OCI-LY1 (cell line): ENCODE results near the gene TLK2.

ENCODE experiments used
- H2AFZ ChIP-seq: fragments of 200-600 bp; sonication (generic), shearing (Covaris generic); 2 replicates; pipeline ENCODE4 v1.6.0; 2014; ENCODE audit warnings: antibody characterized with exemption, mild to moderate bottlenecking, low read length
- H3F3A ChIP-seq: fragments of 200-600 bp; sonication (generic), shearing (Covaris generic); 2 replicates; pipeline ENCODE4 v1.6.0; 2014; ENCODE audit warnings: mild to moderate bottlenecking, antibody characterized with exemption, low read length, moderate library complexity; ENCODE audit not compliant: insufficient read depth
- H3K27ac ChIP-seq: fragments of 200-600 bp; sonication (generic); 2 replicates; pipeline ENCODE4 v1.5.1; 2014; ENCODE audit warnings: low read length, mixed run types, mild to moderate bottlenecking, low read depth; ENCODE audit not compliant: poor library complexity, severe bottlenecking
- H3K27me3 ChIP-seq: fragments of 200-600 bp; sonication (generic); 2 replicates; pipeline ENCODE4 v1.6.0; 2014; ENCODE audit warnings: antibody characterized with exemption, mild to moderate bottlenecking, low read length, moderate library complexity; ENCODE audit not compliant: insufficient read depth
- H3K36me3 ChIP-seq: fragments of 200-600 bp; sonication (generic); 2 replicates; pipeline ENCODE4 v1.6.1; 2014; ENCODE audit warnings: mild to moderate bottlenecking, antibody characterized with exemption, low read length, moderate library complexity, mixed read lengths; ENCODE audit not compliant: insufficient read depth
- H3K4me1 ChIP-seq: fragments of 200-600 bp; sonication (generic); 2 replicates; pipeline ENCODE4 v1.5.1; 2014; ENCODE audit warnings: mild to moderate bottlenecking, low read length, moderate library complexity; ENCODE audit not compliant: insufficient read depth, severe bottlenecking
- H3K4me2 ChIP-seq: fragments of 200-600 bp; sonication (generic), shearing (Covaris generic); 2 replicates; pipeline ENCODE4 v1.6.1; 2014; ENCODE audit warnings: low read length
- H3K4me3 ChIP-seq: fragments of 200-600 bp; sonication (generic); 2 replicates; pipeline ENCODE4 v1.5.1; 2014; ENCODE audit warnings: low read length, low read depth, mild to moderate bottlenecking, mixed read lengths; ENCODE audit not compliant: poor library complexity, severe bottlenecking
- H3K79me2 ChIP-seq: fragments of 200-600 bp; shearing (Covaris generic); 2 replicates; pipeline ENCODE4 v1.6.1; 2016; ENCODE audit warnings: mixed run types, low read length, mixed read lengths; ENCODE audit not compliant: insufficient read depth
- H3K9ac ChIP-seq: fragments of 200-600 bp; sonication (generic), shearing (Covaris generic); 2 replicates; pipeline ENCODE4 v1.6.1; 2014; ENCODE audit warnings: mild to moderate bottlenecking, low read length, mixed read lengths
- H3K9me2 ChIP-seq: fragments of 200-600 bp; sonication (generic), shearing (Covaris generic); 2 replicates; pipeline ENCODE4 v1.6.1; 2014; ENCODE audit warnings: low read depth, mild to moderate bottlenecking, low read length, mixed read lengths
- H3K9me3 ChIP-seq: fragments of 200-600 bp; shearing (Covaris generic); 2 replicates; pipeline ENCODE4 v1.6.1; 2014; ENCODE audit warnings: low read length, mixed read lengths
- H4K20me1 ChIP-seq: fragments of 200-600 bp; sonication (generic), shearing (Covaris generic); 2 replicates; pipeline ENCODE4 v1.6.0; 2016; ENCODE audit warnings: mild to moderate bottlenecking, low read length; ENCODE audit not compliant: insufficient read depth
- EZH2 ChIP-seq: fragments of 200-600 bp; sonication (generic), shearing (Covaris generic); IDR thresholded peaks from 2 replicates; pipeline ENCODE4 v1.8.0; 2017; ENCODE audit warnings: borderline replicate concordance, mixed run types, mild to moderate bottlenecking, antibody characterized with exemption, low read length, moderate library complexity, mixed read lengths
- TF ChIP-seq, protein P1 (sequence below): fragments of 200-600 bp; sonication (generic), shearing (Covaris generic); IDR thresholded peaks from 2 replicates; pipeline ENCODE4 v1.5.1; 2017; ENCODE audit warnings: mild to moderate bottlenecking, antibody characterized with exemption, low read length, moderate library complexity, mixed read lengths

TLK2 gene

DNA sequence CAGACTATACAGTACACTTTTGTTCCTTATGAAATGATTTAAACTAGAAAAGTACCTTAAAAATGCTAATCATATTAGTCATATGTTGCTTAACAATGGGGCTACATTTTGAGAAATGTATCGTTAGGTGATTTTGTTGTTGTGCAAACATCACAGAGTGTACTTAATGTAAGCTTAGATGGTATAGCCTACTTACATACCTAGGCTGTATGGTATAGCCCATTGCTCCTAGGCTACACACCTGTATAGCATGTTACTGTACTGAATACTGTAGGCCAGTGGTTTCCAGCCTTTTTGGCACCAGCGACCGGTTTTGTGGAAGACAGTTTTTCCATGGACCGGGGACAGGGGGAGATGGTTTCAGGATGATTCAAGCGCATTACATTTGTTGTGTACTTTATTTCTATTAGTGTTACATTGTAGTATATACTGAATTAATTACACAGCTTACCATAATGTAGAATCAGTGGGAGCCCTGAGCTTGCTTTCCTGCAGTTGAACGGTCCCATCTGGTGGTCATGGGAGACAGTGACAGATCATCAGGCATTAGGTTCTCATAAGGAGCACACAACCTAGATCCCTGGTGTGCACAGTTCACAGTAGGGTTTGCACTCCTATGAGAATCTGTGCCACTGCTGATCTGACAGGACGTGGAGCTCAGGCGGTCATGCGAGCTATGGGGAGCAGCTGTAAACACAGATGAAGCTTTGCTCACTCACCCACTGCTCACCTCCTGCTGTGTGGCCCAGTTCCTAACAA is 113.9 kb downstream of the TLK2 start:
- TF ChIP-seq, protein P1, sequence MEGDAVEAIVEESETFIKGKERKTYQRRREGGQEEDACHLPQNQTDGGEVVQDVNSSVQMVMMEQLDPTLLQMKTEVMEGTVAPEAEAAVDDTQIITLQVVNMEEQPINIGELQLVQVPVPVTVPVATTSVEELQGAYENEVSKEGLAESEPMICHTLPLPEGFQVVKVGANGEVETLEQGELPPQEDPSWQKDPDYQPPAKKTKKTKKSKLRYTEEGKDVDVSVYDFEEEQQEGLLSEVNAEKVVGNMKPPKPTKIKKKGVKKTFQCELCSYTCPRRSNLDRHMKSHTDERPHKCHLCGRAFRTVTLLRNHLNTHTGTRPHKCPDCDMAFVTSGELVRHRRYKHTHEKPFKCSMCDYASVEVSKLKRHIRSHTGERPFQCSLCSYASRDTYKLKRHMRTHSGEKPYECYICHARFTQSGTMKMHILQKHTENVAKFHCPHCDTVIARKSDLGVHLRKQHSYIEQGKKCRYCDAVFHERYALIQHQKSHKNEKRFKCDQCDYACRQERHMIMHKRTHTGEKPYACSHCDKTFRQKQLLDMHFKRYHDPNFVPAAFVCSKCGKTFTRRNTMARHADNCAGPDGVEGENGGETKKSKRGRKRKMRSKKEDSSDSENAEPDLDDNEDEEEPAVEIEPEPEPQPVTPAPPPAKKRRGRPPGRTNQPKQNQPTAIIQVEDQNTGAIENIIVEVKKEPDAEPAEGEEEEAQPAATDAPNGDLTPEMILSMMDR, result no peak
- no peak for TF ChIP-seq EZH2
- Histone ChIP-seq H3K4me2 (no peak overlapping the region), H2AFZ (no peak overlapping the region), H3K36me3 (peaks cover 81% of the 10 kb centered on the region), H3K27me3 (no peaks in the 10 kb centered on the region), H3K9ac (no peak overlapping the region), H3F3A (no peaks in the 10 kb centered on the region), H3K9me2 (no peaks in the 10 kb centered on the region), H3K4me1 (no peaks in the 10 kb centered on the region), H3K27ac (no peak overlapping the region), H3K4me3 (no peak overlapping the region), H3K79me2 (no peaks in the 10 kb centered on the region), H3K9me3 (peaks cover 6% of the 10 kb centered on the region; the same call in 1 of the 2 replicates), H4K20me1 (no peaks in the 10 kb centered on the region)

- TF ChIP-seq, protein P1, result no peak
- no peak for TF ChIP-seq EZH2
- no peaks in the 10 kb centered on the region for H3K9me2 ChIP-seq
- no peaks in the 10 kb centered on the region for H3K4me1 ChIP-seq
- H4K20me1 ChIP-seq, result no peaks in the 10 kb centered on the region
- no peak overlapping the region for H3K27ac ChIP-seq
- H2AFZ ChIP-seq, result no peak overlapping the region
- no peak overlapping the region for H3K4me3 ChIP-seq
- H3F3A ChIP-seq, result no peaks in the 10 kb centered on the region
- no peaks in the 10 kb centered on the region for H3K27me3 ChIP-seq
- H3K4me2 ChIP-seq, result no peak overlapping the region
- H3K9me3 ChIP-seq, result peaks cover 6% of the 10 kb centered on the region; the same call in 1 of the 2 replicates
- H3K9ac ChIP-seq, result no peak overlapping the region
- H3K79me2 ChIP-seq, result no peaks in the 10 kb centered on the region
- H3K36me3 ChIP-seq, result peaks cover 88% of the 10 kb centered on the region
Observed at GRCh38 chr17:62595484-62595883, 116.9 kb downstream of the TLK2 start.

DNA sequence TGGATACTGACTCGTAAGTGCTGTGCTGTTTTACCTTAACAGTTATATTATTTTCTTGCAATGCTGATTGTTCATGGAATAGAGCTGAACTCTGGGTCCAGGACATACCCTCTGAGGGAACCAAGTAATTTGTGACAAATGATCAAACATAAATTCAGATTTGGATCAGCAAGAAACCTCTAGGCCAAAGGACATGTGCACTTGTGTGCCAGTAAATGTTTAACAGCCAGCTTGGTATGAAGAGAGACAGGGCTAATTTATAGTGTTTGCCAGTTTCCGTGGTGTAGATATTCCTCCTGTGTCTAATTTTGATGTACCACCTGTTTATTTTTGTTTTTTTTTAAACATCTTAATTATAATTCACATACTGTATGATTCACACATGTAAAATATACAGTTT is 118.0 kb downstream of the TLK2 start:
- no peak overlapping the region for H3K9ac ChIP-seq
- H3K79me2 ChIP-seq, result no peaks in the 10 kb centered on the region
- peaks cover 6% of the 10 kb centered on the region; the same call in 1 of the 2 replicates for H3K9me3 ChIP-seq
- H3K4me1 ChIP-seq, result no peaks in the 10 kb centered on the region
- H3F3A ChIP-seq, result no peaks in the 10 kb centered on the region
- no peak overlapping the region for H3K4me2 ChIP-seq
- no peaks in the 10 kb centered on the region for H3K27me3 ChIP-seq
- no peak overlapping the region for H3K4me3 ChIP-seq
- peaks cover 90% of the 10 kb centered on the region for H3K36me3 ChIP-seq
- H3K27ac ChIP-seq, result no peak overlapping the region
- no peak overlapping the region for H2AFZ ChIP-seq
- TF ChIP-seq, protein P1, result no peak
- no peak for TF ChIP-seq EZH2
- no peaks in the 10 kb centered on the region for H4K20me1 ChIP-seq
- H3K9me2 ChIP-seq, result no peaks in the 10 kb centered on the region
